HG02642 (cell line): ENCODE measurements around the gene PRR20C.
"Not testable (repeated sequence)": the region's sequence is repeated elsewhere in the genome, so short reads cannot be mapped to it uniquely, and the experiment has no call there.

Source experiments
- ATAC-seq: cut with Tn5 transposase; IDR thresholded peaks from one replicate; pipeline ENCODE4 v1.9.1; 2021; ENCODE audit warnings: mild to moderate bottlenecking; ENCODE audit not compliant: unreplicated experiment, poor library complexity

PRR20C gene

GRCh38 chr13:57153761-57154160 lies at the start of gene PRR20C:
Gene PRR20C, plus strand, starts transcription at chr13:57154061. Its CDS starts 387 bp downstream, at chr13:57154448.
- not testable (repeated sequence) for ATAC-seq

GRCh38 chr13:57114945-57115344 lies 38.9 kb upstream of the PRR20C start:
- no peak for ATAC-seq

GRCh38 chr13:57123681-57124080 lies 30.2 kb upstream of the PRR20C start:
- ATAC-seq, result no peak

GRCh38 chr13:57128909-57129308 lies 25.0 kb upstream of the PRR20C start:
- no peak for ATAC-seq

GRCh38 chr13:57136093-57136492 lies 17.8 kb upstream of the PRR20C start:
- no peak for ATAC-seq

GRCh38 chr13:57137585-57137984 lies 16.3 kb upstream of the PRR20C start:
- no peak for ATAC-seq

GRCh38 chr13:57138988-57139387 lies 14.9 kb upstream of the PRR20C start:
- ATAC-seq, result no peak

GRCh38 chr13:57139781-57140180 lies 14.1 kb upstream of the PRR20C start:
- not testable (repeated sequence) for ATAC-seq

GRCh38 chr13:57140235-57140968 lies 13.5 kb upstream of the PRR20C start, which contains the start of gene PRR20A:
Gene PRR20A, plus strand, starts transcription at chr13:57140918. Its CDS starts 387 bp downstream, at chr13:57141305.
- not testable (repeated sequence) for ATAC-seq

- not testable (repeated sequence) for ATAC-seq
Observed at GRCh38 chr13:57147188-57147587, 6.7 kb upstream of the PRR20C start, which contains the start of gene PRR20B. Gene PRR20B, plus strand, starts transcription at chr13:57147488. Its CDS starts 387 bp downstream, at chr13:57147875.

- ATAC-seq, result not testable (repeated sequence)
Observed at GRCh38 chr13:57148106-57148505, 5.8 kb upstream of the PRR20C start.

GRCh38 chr13:57160332-57160731 lies 6.5 kb downstream of the PRR20C start, which contains the start of gene PRR20D:
Gene PRR20D, plus strand, starts transcription at chr13:57160632. Its CDS starts 387 bp downstream, at chr13:57161019.
- not testable (repeated sequence) for ATAC-seq

GRCh38 chr13:57166897-57167296 lies 13.0 kb downstream of the PRR20C start, which contains the start of gene PRR20E:
Gene PRR20E, plus strand, starts transcription at chr13:57167197. Its CDS starts 387 bp downstream, at chr13:57167584.
- not testable (repeated sequence) for ATAC-seq

- no peak for ATAC-seq
Observed at GRCh38 chr13:57191667-57192066, 37.8 kb downstream of the PRR20C start.
